Posterior vena cava (tissue), 2 donors: ENCODE results near the gene TOX2. TPM values are rescaled to one million over a fixed set of nuclear protein-coding genes. Genes with fewer than 3 reads are reported as not detected.

Source experiments
- DNase-seq: peaks from one replicate; pipeline ENCODE4 v3.0.0-alpha.2; 2020; ENCODE audit warnings: low spot score
- intact Hi-C, 2 donors: fragments of 100-400 bp; cut with DNase I; formaldehyde crosslinking; loops; one replicate each; pipeline versions ENCODE4 v1.14.1 to v1.14.2; 2022 to 2023
- total RNA-seq, 2 donors: library from RNA; stranded (reverse); fragmentation: NEBNext Ultra II Directional; extraction: Animal tissue kit (Norgen Biotek cat#: 25700); gene quantifications; one replicate each; pipeline ENCODE4 v1.2.1, GENCODE V29; 2021
- donor health status: DM: yes; HTN: yes; CAD: no.
- donor health status: DM: yes; HTN: yes; CAD: no.

The TOX2 gene
- total RNA-seq, 2 donors from 2014 or later = 1.1 to 1.5 TPM

DNA sequence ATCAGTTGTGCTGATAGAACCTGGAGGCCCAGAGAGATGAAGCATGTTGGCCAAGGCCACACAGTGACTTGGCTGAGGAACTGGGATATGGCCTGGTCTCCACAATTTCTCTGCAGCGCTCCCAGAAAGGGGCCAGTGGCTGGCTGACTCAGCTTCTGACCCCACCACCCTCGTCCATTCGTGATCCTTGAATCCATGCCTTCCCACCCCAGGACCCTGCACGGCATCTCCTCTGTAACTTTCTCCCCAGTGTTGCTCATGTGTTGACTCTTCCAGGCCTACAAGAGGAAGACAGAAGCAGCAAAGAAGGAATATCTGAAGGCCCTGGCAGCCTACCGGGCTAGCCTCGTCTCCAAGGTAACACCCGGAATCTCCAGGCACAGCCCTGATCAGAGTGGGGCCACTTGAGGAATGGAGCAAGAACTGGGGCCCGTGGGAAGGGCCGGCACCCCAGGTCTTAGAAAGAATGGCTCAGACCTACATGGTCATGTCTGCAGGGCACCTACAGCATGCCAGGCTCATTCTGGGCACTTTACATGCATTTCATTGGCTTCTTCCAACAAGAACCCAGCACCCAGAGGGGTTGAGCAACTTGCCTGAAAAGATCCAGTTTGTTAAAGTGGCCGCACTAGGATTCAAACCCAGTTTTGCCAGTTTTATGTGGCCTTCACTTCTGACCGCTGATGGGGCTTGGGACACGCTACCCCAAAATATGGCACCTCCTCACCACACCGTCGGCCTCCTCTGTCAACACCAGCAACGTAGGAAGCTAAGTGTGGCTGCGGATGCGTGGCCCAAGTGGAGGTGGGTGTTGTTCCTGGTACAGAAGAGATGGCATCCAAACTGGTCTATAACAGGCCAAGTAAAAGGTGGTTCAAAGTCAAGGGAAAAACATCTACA is 150.1 kb downstream of the TOX2 start:
- DNase-seq = no peak
- intact Hi-C loops = no loop called here

DNA sequence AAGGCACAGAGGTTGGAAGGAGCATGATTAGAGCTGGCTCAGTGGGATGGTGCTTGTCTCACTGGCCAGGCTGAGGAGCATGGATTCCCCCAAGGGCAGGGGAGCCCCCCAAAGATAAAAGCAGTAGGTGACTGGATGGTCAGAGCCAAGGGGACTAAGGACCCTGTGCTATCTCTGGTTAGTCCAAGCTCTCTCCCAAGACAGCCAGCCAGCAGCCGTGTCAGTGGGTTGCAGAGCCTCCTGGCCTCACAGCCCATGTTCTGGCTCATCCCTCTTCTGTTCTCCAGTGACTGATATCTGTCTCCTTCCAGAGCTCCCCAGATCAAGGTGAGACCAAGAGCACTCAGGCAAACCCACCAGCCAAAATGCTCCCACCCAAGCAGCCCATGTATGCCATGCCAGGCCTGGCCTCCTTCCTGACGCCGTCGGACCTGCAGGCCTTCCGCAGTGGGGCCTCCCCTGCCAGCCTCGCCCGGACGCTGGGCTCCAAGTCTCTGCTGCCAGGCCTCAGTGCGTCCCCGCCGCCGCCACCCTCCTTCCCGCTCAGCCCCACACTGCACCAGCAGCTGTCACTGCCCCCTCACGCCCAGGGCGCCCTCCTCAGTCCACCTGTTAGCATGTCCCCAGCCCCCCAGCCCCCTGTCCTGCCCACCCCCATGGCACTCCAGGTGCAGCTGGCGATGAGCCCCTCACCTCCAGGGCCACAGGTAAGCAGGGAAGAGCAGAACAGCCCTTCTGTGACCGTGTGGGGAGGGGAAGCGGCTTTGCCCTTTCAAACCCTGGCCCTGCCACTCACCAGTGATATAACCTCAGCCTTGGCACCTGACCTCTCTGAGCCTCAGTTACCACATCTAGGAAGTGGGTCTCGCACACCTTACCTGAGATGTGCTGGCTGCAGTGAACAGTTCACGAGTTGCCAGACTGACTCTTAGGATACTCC is 151.0 kb downstream of the TOX2 start:
- intact Hi-C loops = no loop called here
- no peak for DNase-seq

DNA sequence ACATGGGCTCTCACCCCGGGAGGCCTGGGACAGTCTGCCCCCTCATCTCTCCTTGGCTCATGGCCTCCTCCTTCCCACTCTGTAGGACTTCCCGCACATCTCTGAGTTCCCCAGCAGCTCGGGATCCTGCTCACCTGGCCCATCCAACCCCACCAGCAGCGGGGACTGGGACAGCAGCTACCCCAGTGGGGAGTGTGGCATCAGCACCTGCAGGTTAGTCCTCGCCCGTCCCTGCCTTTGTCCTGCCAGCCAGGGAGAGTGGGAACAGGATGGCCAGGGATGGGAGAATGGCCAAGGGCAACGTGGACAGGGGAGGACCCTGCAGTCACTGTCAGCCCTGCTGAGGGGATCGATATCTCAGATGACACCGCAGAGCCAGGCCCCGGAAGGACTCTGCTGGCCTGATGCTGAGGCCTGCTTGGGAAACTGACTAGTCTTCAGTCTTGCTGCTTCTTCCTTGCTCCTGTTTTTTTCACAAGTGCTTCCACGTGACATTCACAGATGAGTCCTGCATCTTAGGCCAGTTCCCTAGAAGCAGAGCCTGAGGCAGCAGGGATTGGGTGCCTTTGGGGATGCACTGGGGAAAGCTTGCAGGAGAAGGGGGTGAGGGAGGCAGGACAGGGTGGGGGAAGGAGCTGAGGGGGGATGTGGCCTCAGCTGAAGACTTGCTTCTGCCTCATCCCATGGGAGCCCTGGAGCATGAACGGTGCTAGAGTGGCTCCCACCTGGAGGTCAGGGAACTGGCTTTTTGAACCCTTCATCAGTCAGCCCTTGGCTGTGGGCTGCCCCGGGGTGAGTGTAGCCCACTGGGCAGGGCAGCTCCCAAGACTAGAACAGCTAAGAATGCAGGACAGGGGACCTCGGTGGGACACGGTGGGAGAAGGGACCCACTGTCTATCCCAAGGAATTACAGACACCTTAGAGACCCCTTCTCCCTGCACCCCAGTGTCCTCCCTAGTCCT is 152.3 kb downstream of the TOX2 start:
- no peak for DNase-seq

DNA sequence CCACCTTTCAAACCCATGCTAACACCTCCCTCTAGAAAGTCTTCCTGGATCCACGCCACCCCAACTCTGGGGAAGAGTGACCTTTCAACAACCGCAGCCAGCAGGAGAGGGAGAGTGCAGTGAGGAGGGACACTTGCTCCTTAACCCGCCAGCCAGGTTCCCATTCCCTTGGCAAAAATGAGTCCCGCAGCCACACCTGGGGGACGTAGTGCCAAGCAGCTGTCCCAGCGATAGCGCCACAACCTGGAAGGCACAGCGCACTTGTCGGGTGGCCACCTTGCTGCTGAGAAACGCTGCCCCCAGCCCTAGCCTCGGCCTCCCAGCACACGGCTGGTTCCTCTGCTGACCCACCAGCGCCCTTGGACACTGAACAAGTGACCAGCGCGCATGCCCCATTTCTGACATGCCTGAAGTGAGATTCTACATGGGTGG is 153.0 kb downstream of the TOX2 start:
- DNase-seq = no peak
- intact Hi-C loops = no loop called here

More for the DNA sequence above, 152.3 kb downstream of the TOX2 start:
- intact Hi-C loops = no loop called here

DNA sequence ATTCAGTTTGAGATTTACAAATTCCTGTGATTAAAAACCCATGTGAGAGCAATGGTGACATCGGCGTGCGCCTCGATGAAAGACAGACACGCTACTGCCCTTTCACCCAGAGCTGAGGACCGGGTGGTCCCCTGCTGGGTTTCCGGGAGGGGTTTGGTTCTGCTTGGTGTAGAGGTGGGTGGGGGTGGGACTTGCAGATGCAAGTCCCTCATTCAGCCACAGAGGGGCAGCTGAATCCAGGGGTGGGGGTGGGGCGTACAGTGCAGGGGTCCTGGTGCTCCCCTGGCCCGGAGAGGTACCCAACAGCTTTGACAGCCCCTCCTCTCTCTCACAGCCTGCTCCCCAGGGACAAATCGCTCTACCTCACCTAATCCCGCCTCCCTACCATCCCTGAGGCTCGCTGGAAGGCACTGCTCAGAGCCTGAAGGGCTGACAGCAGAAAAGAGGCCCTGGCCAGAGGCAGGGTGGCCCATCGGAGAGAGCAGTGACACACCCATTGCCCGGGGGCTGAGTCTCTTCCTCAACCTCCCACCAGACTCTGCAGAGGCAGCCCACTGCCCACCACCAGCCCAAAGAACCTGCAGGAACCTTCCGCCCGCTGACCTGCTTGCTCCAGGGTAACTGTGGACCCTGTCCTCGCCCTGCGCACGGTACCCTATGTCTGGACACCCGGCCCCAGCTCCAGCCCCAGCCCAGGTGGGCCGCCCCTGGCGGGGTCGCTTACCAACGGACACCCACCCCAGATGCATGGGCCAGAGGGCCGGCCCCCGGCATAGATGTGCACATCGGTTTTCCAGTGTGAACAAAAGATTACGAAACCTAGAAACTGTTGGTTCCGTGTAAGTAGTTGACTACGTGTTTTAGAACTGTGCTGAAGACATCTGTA is 153.9 kb downstream of the TOX2 start:
- intact Hi-C loops = no loop called here
- DNase-seq = no peak

DNA sequence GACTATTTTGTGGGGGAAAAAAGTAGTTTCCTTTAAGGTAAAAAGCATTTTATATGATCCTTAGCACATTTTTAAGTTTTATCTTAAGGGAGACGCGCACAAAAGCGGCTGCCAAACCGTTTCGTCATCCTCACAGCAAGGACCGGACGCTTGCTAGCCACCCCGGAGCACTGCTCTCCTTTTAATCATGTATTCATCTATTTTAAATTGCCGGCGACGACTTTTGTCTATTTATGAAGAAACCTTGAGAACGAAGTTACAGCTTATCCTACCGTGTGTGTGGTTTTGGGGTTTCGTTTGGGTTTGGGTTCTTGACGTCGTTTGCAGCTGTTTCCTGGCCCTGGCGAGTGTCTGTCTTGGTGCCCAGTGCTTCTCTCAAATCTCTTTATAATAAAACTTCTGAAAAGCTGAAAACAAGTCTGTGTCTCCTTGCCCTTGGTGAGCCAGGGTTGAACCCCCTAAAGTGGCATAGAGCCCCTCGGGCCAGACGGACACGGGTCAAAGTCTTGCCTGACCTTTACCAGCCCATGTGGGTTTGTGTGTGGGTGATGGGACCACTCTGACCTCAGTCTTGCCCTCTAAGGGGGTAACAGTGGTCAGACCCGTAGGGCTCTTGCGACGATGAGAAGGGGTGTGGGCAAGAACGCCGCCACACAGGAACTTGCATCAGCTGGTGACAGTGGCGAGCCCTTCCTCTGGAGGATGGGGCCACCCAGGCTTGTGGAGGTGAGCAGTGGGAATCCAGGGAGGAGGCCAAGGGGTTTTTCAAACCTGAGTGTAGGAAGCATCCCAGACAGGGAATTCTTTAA is 154.8 kb downstream of the TOX2 start:
- intact Hi-C loops = loop anchor here in 1 of 2 donors (10.0 kb wide), 1 partner anchor 535 kb away; no protein-coding TSS in a partner anchor
- DNase-seq = no peak

DNA sequence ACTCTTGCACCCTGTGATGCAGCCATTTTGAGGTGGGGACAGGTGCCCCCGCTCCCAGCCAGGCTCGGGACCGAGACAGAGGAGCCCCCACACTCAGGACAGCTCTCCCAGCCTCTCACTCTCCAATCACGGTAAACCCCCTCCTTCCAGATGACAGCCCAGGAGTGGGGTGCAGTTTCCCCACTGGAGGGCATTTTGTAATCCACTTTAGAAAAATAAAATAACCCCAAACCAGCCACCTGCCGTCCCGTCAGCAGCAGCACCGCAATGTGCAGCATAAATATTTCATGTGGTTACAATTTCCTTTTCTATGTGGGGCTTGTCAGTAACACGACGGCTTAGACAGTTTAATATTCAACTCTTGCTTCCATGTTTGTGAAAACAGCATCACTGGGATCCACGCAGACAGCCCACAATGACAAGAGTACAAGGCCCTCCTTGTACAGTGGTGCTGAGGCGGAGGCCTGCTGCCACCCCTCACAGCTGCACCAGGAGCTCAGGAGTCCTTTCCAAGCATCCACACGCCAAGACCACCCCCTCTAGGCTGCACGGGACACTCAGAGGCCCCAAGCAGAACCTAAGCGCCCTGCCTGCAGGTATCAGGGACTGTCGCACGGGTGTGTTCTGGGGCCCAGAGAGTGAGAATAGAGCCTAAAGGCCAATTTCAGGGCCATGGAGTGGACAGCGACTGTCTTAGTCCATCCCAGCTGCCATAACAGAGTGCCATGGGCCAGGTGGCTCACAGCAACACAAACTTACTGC is 155.7 kb downstream of the TOX2 start:
- no peak for DNase-seq

DNA sequence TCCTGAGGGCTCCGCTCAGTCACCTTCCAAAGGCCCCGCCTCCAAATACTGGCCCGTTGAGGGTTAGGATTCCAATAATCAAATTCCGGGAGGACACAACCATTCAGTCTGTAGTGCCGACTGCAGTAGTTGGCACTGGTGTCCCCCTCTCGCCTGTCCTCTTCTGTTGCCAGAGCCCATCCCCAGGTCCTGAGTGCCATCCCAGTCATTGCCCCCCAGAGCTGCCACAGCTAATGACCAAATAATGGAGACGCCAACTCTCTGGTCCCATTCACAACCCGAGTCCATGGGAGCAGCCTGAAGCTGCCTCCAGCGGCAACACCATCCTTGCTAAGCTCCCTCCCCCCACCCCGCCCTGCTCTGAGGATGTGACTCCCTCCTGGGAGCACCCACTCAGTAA is 156.4 kb downstream of the TOX2 start:
- intact Hi-C loops = loop anchor here in 1 of 2 donors (10.0 kb wide), 1 partner anchor 536 kb away; no protein-coding TSS in a partner anchor
- no peak for DNase-seq

More for the DNA sequence above, 155.7 kb downstream of the TOX2 start:
- intact Hi-C loops = loop anchor here in 1 of 2 donors (10.0 kb wide), 1 partner anchor 536 kb away; no protein-coding TSS in a partner anchor

DNA sequence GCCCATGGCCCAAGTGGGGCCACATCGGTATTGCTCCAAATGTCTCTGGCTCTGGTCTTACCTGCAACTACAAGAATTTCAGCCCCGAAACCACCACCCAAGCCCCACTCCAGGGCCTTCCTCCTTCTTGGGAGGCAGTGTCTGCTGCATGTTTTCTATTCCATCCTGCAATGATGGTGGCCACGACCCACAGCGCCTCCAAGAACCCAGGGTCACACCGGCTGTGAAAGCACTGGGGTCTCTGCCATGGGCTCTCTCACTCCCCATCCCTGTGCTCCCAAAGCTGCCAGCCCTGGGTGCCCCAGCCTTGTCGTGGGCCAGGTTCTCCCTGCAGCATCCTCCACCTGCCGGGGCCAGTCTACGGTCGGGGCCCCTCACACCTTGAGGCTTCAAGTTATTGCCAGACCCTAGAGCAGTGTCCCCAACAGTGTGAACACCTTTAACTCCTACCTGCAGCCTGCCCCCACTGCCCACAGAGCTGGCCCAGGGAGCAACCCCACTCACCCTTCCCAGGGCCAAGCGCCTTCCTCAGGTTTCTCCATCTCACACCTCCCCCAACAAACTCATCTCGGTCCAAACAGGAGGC is 157.0 kb downstream of the TOX2 start:
- DNase-seq = no peak
- intact Hi-C loops = loop anchor here in 1 of 2 donors (10.0 kb wide), 1 partner anchor 537 kb away; no protein-coding TSS in a partner anchor

DNA sequence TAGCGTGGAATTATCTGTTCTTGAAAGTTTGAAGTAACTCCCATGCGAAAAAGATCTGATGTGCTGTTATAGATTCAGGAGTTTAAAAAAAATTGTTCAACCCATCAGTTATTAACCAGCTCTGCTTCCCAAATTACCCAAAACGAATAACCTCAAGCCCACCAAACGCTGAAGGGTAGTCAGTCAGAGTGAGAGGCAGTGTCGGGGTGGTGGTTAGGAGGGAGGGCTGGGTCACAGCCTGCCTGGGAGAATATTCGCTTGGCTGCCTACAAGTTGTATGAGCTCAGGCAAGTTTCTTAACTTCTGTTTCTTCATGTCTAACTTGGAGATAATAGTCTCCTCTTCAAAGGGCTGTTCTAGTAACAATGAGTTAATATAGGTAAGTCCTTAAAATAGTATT is 157.7 kb downstream of the TOX2 start:
- intact Hi-C loops = loop anchor here in 1 of 2 donors (10.0 kb wide), 1 partner anchor 538 kb away; no protein-coding TSS in a partner anchor
- DNase-seq = no peak

DNA sequence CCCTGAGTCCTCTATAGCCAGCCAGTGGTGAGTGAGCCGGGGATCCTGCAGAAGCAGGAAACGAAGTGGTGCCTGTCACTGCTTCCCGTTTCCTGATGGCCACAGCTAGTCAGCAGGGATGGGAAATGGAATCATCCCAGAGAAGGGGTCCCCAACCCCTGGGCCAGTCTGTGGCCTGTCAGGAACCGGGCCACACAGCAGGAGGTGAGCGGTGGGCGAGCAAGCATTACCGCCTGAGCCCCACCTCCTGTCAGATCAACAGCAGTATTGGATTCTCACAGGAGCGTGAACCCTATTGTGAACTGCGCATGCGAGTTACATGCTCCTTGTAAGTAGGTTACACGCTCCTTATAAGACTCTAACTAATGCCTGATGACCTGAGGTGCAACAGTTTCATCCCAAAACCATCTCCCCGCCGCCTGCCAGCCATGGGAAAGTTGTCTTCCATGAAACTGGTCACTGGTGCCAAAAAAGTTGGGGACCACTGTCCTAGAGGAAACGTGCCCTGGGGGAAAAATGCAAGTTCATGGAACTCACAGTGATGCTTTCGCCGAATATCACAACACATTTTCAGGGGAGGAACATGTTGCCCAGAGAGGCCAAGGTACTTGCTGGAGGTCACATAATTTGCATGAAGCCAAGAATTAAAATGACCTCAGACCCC is 158.5 kb downstream of the TOX2 start:
- DNase-seq = no peak
- intact Hi-C loops = loop anchor here in 1 of 2 donors (10.0 kb wide), 1 partner anchor 538 kb away; no protein-coding TSS in a partner anchor

DNA sequence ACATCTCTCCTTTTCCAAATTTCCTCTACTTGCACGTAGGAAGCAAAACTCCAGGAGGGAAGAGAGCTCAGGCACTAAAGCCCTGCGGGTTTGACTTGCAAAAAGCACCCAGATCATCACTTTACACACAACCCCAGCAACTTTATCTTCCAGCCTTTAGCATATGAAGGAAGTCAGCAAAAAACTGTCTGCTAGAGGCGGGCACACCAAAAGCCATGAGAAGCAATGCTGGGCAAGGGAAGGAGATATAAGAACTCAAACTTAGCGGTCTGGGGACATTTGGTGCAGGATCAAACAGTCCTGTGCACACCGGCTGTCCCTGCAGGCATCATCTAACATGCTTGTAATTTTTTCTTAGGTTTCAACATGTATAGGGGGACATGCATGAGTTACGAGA is 159.0 kb downstream of the TOX2 start:
- intact Hi-C loops = loop anchor here in 1 of 2 donors (10.0 kb wide), 1 partner anchor 539 kb away; no protein-coding TSS in a partner anchor

DNA sequence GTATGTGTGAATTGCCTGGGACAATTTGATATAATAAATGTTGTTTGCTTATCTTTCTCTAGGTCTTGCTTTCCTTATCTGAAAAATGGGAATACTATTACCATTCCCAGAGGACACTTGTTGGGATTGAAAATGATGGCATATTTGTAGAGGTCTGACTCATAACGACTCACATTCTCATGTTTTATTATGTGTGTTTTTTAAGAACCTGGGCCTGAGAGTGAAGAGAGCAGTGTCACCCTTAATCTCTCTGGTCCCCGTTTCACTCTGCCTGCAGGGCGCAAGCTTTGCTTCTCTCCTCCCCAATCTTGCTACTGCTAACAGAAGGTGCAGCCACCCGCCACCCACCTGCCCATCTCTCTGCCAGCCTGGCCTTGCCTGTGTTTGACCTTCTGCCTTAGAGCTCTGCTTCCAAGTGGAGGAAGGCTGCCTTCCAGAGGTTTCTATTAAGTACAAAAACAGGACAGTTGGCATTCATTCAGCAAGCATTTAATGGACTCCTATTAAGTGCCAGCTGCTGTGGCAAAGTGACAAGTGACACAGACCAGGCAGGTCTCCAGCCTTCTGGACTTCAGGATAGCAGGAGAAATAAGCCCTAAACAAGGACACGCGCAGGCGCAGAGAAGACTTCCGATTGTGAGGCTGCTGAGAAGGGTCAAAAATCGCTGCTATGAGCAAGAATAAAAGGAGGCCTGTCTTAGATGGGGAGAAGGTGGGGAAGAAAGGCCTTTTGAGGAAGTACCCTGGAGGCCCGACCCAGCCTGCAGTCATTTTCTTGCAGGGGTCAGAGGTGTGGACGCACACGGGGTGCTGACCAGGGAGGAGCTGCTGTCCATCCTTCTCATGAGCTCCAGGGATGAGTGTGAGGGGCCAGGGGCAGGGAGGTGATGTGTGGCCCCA is 159.8 kb downstream of the TOX2 start:
- intact Hi-C loops = loop anchor here (5.0 to 10.0 kb wide), 2 partner anchors 327 to 540 kb away; no protein-coding TSS in a partner anchor

More for the DNA sequence above, 159.0 kb downstream of the TOX2 start:
- DNase-seq = no peak

More for the DNA sequence above, 159.8 kb downstream of the TOX2 start:
- no peak for DNase-seq
